ENCODE measurements around the gene COL8A2.

DNA sequence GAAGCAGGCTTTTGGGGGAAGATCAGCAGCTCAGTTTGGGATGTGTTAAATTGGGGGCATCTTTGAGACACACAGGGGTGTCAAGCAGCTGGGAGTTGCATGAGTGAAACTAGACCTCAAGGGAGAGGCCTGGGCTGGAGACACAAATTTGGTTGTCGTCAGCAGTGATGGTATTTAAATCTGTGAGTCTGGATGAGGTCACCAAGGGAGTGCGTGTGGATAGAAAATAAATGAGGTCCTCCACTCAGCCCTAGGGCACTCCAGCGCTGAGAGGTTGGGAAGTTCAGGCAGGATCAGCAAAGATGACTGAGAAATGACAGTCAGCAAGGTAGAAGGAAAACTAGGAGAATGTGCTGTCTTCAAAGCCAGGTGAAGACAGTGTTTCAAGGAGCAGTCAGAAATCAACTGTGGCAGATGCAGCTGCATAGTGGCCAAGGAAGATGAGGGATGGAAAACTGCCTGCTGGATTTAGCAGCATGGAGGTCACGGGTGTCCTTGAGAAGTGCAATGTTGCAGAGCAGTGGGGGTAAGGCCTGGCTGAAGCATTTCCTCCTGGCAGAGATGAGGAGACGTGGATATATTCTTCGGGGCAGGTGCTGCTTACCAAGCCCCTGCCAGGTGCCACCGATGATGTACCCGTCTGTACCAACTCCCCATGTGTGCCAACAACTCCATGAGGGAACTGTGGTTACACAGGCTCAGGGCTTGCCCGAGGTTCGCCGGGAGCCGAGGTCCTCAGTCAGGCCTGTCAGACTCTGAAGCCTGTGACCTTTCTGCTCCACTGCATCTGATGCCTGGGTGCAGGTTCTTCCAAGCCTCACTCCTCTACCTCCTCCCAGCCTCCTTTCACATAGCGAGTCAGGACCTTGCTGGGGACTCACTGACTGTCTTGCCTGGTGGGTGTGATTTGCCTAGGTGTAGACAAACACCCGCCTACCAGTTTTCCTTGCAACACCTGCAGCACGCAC lies 42.2 kb upstream of the COL8A2 start:
- no peak for TF ChIP-seq CTCF (IDR thresholded peaks at IDR 0.05; ENCODE audit: low read length)
- TF ChIP-seq EZH2 (IDR thresholded peaks at IDR 0.05; ENCODE audit: borderline replicate concordance, low read length), result no peak

All from OCI-LY1 (cell line).